ENCODE results near the gene TGDS.

Gene TGDS

DNA sequence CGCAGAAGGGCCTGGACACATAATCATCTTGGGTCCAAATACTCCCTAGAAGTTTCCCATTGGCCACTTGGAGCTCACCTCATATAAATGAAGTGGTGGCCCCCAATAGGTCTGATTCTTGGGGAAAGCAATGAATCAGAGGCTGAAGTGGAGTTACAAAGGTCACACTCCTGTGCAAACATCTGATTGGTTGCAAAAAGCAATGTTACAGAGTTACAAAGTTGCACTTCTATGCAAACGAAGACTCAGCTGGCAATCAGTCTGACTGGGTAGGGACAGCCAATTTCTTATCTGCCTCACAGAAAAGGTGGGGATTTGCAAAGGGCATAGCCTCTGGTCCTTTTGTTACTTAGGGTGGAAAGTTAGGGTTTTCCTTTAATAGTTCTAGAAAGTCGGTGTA, 3.9 kb upstream of the TGDS start:
- DNase-seq, result no peak

DNA sequence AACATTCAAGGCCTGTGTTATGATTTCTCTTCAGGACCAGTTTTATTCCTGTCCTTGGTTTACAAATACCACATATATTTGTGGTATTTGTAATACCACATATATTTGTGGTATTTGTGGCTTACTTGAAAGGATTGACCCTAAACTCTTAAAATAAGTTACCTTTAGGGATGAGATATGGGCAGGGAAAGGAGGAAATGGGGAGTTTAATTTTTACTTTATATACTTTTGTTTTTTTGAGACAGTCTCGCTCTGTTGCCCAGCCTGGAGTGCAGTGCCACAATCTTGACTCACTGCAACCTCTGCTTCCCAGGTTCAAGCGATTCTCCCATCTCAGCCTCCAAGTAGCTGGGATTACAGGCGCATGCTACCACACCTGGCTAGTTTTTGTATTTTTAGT, 2.3 kb upstream of the TGDS start:
- no peak for DNase-seq

DNA sequence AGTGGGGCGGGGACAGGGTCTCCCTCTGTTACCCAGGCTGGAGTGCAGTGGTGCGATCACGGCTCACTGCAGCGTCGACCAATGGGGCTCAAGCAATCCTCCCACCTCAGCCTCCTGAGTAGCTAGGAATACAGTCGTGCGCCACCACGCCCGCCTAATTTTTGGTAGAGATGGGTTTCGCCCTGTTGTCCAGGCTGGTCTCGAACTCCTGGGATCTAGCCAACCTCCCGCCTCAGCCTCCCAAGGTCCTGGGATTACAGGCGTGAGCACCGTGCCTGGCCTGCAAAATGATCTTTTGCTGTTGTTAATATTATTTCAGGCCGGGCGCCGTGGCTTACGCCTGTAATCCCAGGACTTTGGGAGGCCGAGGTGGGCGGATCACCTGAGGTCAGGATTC, 621 bp upstream of the TGDS start:
- DNase-seq, result no peak

DNA sequence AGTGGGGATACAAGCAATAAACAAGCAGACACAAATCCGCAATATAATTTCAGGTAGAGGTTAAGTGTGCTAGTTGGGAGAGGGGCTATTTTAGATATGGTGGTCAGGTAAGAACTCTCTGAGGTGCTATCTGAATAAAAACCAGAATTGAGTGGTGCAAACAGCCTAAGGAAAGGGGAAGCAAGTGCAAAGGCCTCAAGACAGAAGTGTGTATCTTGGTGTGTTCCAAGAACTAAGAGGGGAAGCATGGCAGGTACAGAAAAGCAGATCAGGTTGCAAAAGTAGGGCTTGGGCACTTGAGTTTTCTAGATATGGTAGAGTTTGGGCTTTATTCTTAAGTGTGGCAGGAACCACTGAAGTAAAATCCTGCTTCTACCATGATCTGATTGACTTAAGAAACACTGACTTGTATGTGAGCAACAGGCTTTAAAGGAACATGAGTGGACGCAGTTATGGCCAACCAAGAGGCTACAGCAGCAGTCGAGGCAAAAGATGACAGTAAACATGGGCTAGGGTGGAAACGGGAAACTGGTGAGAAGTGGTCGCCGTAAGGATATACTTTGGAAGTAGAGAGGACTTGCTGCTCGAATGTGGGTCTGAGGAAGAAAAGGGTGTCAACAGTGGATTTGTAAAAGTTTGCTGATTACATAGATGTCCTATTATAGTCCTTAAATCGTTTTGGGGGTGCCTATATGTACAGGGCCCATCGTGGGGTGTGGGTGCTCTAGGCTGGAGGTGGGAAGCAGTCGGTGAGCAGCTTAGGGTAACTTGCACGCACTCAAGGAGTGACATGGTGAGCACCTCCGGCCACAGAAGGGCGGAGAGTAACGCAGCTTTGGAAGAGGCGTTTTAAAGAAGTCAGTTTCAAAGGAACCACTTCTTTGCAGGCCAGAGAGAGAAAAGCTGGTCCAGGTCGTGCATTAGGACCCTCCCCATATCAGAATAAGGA, 677 bp downstream of the TGDS start:
- DNase-seq, result no peak

DNA sequence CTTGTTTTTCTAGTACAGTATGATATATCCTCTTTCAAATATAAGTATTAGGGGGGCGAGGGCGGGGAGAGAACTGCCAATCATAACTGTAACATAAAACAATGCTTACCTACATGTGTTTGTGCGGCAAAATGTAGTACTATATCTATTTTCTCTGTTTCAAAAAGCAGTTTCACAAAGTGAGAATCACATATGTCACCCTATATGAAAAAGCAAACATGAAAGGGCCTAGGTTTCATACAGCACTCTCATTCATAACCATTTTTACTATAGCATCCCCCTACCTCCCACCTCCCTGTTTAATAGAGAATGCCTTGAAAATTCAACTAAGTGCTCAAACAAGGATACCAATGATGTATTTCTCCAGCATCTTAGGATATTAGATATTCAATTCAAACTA, 5.2 kb downstream of the TGDS start:
- no peak for DNase-seq

DNA sequence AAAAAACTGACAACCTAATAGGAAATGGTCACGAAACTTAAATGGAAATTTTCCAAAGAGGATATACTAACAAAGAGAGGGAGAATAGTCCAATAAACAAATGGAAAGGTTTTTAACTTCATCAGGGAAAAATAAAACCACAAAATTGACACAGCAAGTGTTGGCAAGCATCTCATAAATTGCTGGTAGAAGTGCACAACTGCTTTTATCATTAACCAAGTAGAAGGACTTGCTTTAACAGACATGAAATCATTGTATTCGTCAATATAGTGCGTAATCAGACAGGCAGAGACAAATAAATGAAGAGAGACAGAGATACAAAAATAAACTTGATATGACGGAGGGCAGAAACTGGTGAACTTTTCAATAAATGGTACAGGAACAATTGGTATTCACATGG, 7.4 kb downstream of the TGDS start:
- no peak for DNase-seq

DNA sequence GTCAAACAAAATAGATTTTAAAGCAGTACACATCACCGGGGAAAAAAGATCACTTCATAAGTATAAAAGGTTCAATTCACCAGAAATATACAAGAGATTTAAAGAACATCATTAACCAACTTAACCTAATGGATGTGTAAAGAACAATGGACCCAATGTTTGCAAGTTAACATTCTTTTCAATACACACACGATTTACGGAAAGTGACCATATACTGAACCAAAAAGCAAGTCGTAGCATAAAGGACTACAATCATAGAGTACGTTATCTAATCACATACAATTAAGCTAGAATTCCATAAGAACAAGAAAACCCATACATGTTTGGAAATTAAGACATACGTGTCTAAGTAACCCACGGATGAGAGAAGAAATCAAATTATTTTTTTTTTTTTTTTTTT, 9.6 kb downstream of the TGDS start:
- DNase-seq, result no peak

DNA sequence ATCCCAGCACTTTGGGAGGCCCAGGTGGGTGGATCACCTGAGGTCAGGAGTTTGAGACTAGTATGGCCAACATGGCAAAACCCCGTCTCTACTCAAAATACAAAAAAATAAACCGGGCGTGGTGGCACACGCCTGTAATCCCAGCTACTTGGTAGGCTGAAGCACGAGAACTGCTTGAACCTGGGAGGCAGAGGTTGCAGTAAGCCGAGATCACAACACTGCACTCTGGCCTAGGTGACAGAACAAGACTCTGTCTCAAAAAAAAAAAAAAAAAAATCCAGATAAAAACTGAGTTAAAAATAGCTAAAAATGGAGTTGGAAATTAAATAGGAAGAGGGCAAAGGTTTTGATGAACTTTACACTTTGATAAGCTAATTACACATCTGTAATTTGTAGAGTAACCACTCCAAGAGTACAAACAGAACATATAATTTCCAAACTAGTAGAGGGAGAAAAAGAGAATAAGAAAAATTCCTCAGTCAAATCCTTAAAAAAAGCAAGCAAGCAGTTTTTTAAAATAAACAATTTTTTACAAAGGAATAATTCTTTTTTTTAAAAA, 10.3 kb downstream of the TGDS start:
- DNase-seq, result no peak

DNA sequence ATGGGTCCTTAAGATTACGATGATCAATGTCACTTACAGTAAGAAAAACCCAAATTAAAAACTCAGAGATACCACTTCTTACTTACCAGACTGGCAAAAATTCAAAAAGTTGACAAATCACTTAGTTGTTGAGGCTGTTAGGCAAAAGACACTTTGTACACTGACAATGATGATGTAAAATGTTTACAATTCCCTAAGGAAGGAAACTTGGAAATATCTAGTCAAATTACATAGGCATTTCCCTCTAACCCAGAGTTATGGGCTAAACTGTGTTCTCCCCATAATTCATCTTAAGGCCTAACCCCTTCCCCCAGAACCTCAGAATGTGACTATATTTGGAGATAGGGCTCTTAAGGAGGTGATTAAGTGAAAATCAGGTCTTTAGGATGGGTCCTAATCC, 12.0 kb downstream of the TGDS start:
- DNase-seq, result no peak

DNA sequence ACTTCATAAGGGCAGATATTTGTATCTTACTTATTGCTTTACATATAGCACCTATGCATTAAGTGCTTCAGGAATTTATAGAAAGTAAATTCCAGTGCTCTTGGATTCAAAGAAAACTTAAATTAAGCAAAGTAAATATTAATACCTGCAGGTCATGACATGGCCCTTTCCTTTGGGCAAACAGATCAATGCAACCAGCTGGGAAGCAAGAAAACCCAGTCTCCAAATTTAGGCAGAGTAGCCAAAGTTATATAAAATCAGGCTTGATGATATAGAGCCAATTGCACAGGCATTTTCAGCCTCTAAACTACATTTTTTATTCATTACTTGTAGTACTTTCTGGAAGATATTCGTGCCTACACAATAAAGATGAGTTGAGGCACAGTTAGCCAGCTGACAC, 16.9 kb downstream of the TGDS start:
- DNase-seq, result no peak

DNA sequence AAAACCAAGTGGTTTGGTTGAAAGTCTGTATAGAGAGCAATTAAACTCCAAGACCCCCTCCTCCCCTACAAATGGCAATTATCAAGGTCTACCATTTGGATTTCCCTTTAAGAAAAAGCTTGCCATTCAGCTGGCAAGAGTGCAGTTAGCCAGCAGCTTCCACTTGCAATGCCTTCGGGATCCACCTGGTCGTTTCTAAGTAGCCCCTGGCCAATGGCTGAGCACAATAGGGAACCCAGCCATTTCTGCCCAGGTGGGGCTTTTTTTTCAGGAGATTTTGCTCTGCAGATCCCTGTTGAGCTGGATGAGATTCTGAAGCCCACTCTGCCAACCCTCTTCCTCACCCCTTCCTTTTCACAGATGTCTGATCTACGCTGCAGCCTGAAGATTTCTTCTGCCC, 26.3 kb downstream of the TGDS start:
- no peak for DNase-seq

DNA sequence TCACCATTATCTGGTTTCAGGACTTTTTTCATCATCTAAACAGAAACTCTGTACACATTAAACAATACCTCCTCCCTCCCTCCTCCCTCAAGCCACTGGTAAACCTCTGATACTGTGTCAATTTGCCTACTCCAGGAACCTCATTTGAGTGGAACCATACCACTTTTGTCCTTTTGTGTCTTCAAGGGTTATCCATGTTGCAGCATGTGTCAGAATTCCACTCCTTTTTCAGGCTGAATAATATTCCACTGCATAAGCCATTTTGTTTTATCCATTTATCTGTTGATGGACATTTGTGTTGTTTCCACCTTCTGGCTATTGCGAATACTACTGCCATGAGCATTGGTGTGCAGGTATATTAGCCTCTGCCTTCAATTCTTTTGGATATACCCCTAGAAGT, 27.5 kb downstream of the TGDS start:
- DNase-seq, result no peak

DNA sequence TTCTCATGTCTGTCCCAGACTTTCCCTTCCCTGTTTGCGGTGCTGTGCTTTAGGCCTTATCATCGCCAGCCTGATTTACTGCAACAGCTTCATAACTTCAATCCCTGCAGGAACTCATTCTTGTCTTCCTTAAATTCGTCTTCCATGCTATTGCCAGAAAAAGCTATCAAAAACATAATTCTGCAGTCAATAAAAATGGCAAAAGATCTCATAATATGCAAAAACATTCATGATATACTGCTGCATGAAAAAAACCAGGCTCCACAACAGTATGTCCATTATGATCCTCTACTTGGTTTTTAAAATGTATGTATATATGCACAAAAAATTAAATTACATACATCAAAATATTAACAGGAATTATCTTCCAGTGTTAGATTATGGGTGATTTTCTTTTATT, 28.4 kb downstream of the TGDS start:
- DNase-seq, result no peak

DNA sequence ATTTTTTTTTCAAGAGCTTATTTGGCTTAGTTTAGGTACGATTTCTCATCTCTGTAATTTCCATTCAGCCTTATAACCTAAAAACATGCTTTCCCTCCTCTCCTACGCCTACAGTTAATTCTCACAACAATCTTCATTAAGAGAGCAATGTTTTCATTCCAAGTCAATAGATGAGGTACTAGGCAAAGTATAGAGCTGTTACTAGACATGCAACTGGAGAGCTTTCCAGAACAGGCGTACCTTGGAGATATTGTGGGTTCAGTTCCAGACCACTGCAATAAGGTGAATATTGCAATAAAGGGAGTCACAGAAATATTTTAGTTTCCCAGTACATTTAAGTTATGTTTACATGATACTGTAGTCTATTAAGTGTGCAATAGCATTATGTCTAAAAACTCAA, 34.8 kb downstream of the TGDS start:
- no peak for DNase-seq

DNA sequence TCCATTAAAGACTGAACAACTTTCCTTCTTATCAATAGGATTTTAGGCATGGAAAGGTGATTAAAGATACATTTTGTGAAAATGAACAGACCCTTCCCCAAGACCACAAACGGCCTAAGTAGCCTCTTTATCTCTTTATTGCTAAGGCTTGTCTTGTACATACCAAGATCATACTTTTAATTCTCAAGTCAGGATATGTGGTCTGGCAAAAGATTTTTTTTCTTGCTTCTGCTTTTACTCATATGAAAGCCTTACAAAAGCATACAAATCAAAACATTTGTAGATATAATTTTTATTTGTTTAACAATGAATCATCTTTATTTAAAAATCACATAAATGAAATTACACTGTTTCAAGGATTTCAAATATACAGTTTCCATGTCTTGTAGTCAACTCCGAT, 35.8 kb downstream of the TGDS start:
- no peak for DNase-seq

DNA sequence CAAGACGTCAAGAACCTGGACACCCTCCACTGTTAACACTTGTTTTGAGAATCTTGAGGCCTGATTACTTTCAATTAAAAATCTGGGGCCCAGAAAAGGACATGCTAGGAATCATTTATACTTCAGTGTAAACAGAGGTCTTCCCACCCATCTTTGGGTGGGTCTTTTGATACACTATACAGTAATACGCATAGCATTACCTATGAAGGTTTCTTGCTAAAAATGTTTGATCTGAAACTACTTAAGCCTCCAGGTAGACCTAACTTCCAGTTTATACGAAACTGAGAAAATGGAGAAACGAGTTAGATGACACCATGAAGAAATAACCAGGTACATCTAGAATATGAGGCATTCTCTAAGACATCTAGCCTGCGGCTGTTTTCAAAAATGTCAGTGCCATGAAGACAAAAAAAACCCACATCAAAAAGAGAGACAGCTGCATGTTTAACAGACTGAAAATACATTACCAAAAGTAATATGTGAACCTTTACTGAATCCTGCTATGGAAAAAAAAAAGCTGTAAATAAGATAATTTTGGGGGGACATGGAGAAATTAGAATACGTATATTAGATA, 36.6 kb downstream of the TGDS start:
- DNase-seq, result no peak

DNA sequence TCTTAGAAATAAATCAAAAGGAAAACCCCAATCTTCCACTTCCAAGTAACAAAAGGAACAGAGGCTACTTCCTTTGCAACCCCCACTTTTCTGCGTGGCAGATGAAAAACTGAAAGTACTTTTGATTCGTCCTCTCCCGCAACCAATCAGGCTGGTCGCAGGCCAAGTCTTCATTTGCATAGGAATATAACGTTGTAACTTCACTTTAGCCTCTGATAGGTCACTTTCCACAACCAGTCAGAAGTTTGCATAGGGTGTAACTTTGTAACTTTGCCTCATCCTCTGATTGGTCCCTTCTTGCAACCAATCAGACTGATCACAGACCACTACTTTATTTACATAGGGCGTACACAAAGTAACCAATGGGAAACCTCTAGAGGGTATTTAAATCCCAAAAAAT, 37.2 kb downstream of the TGDS start:
- DNase-seq, result no peak

DNA sequence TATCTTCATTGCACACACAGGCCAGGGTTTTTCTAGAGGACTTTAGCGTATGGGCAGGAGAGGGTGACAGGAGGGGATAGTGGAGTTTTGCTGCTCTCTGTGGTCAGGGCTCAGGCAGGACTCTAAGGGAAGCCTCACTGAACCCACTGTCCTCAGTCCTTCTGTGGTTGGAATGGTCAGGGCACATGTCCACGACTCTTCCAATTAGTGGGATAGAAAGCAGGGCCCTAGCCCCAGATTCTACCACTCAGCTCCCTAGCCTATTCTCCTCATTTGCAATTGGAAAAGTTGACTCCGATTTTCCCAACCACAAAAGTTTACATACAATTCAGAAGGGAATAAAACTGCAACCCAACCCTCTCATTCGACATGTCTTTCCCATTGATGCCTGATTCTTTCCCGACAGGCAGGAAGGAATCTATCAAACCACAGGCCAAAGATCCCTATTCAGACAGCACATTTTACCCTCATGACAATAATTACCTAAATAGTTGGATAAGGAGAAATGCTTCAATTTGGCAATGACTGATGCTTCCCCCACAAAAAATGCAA, 38.2 kb downstream of the TGDS start:
- no peak for DNase-seq

DNA sequence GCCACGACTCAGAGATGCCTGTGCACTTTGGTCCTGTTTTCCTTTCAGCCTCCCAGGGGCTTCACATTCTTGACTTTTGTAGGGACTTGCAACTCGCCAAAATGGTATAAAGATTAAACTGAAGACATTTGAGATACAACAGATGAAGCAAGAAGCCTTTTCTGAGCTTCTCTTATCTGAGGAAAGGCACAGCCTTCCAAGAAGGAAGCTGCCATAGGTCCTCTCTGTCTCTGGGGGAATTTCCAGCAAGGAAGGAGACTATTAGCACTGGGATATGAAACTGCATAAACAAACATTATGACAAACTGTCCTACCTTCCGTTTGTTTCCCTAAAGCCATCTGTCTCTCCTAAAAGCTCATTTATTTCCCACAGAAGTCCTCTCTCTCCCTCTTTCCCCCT, 39.3 kb downstream of the TGDS start:
- no peak for DNase-seq

DNA sequence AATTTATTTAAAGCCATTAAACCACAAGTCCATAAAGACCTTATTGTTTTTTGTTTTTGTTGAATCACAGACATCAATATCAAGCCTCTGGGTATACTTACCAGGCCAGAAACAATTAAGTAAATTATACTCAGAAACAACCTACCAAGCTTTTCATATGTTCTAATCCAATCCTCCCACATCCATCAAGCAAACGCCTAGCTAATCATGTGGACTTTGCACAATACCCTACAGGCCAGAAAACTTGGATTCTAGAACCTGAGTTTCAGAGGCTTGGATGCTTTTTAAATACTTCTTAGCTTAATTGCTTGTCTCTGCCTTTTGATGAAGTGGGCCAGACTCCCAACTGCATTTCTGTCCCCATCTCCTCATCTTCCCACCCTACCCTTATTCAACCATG, 39.9 kb downstream of the TGDS start:
- no peak for DNase-seq

DNA sequence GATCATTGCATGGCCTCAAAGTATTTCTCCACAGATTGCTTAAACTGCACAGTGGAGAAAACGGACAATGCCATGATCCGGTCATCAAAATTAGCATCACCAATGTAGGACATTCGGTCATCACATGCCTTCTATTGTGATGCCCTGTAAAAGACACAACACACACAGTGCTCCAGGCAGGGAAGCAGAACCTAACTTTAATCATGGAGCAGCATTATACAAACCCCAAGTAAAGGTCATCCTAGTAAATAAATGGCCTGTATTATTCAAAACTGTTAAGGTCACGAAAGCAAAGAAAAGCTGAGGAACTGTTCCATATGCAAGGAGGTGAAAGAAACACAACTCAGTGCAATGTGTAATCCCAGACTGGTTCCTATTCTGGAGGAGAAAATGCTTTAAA, 42.2 kb downstream of the TGDS start:
- no peak for DNase-seq

DNA sequence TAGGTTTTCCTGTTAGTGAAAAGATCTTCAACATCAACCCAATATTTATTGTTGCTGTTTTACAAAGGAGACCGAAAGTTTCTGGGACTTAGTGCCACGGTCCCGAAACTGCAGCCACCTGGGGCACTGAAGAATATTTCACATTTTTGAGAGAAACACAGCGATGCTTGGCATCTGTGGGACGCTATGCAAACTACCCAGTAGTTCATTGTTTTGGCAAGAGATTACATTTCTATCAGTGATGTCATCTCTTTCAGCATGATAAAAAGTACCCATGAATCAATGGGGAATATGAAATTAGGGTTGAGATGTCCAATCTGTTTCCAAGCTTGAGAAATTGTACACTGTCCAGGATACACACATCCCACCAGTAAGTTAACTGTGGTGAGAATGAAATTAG, 43.9 kb downstream of the TGDS start:
- DNase-seq, result no peak

DNA sequence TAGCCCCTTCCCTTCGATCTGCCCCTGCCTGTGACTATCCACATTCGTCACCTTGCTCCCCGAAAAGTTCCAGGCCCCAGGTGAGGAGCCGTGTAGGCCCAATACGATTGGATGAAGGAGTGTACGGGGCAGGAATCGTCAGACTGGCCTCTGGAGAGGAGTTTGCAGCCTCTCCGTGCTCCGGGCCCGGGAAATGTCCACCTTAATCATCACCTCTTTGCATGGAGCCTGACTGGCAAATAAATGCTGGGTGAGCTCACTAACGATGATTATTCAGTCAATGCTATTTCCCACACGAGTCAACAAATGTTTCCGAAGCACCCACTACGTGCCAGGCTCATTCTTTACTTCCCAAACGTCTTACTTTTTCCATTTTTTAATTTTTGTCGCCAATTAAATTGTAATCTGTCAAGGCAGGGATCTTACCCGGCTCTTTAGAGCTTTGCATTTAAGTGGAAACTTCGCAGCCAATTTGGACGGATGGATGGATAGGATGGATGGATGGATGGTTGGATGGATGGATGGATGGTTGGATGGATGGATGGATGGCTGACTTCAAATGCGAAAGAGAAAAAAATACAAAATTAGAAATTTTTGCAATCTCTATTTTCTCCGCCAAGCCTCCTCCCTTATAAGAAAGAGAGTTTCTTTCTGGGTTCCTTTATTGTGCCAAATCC, 45.8 kb downstream of the TGDS start:
- DNase-seq, result peak; percentile 22

All from KG1 (cell line).